Chondrocyte (in vitro differentiated cells): ENCODE data around the gene CLCN5. TPM values are rescaled to one million over a fixed set of nuclear protein-coding genes. Genes with fewer than 3 reads are reported as not detected.
A peak's percentile ranks its signal among the peaks of the same experiment; 100 is the strongest.

Source experiments
- DNase-seq: peaks from one replicate; pipeline ENCODE4 v3.0.0; 2021; ENCODE audit warnings: mixed read lengths, low spot score
- H3K27ac Mint-ChIP-seq: one replicate; pipeline ENCODE4 v1.8.0; 2021; ENCODE audit warnings: mild to moderate bottlenecking, moderate library complexity, mixed read lengths; ENCODE audit not compliant: unreplicated experiment
- H3K27me3 Mint-ChIP-seq: 2 replicates; pipeline ENCODE4 v1.8.0; 2021; ENCODE audit warnings: low read depth, mixed read lengths
- H3K36me3 Mint-ChIP-seq: 2 replicates; pipeline ENCODE4 v1.8.0; 2021; ENCODE audit warnings: low read depth, mixed read lengths
- H3K4me1 Mint-ChIP-seq: 2 replicates; pipeline ENCODE4 v1.8.0; 2021; ENCODE audit warnings: low read depth, mild to moderate bottlenecking, mixed read lengths
- H3K4me3 Mint-ChIP-seq: one replicate; pipeline ENCODE4 v1.8.0; 2021; ENCODE audit warnings: mild to moderate bottlenecking, moderate library complexity, mixed read lengths; ENCODE audit not compliant: unreplicated experiment
- H3K9me3 Mint-ChIP-seq: 2 replicates; pipeline ENCODE4 v1.8.0; 2021; ENCODE audit warnings: low read depth, mixed read lengths
- CTCF ChIP-seq: fragments of 200-600 bp; sonication (generic); IDR thresholded peaks from 2 replicates; pipeline ENCODE4 v1.5.0; 2021; ENCODE audit warnings: antibody characterized with exemption, mild to moderate bottlenecking, moderate library complexity
- total RNA-seq: library from RNA; stranded (reverse); gene quantifications from 3 replicates; pipeline ENCODE4 v1.2.1, GENCODE V29; 2021

The CLCN5 gene
- total RNA-seq, 1 donor from 2014 or later = 17.9 TPM

GRCh38 chrX:50100188-50100587 is 177.8 kb downstream of the CLCN5 start:
- no peak overlapping the region for H3K27ac Mint-ChIP-seq
- peak; percentile 70 for TF ChIP-seq CTCF
- DNase-seq = no peak
- H3K9me3 Mint-ChIP-seq = no peaks in the 10 kb centered on the region
- H3K27me3 Mint-ChIP-seq = no peaks in the 10 kb centered on the region
- H3K36me3 Mint-ChIP-seq = no peaks in the 10 kb centered on the region
- H3K4me3 Mint-ChIP-seq = no peak overlapping the region
- H3K4me1 Mint-ChIP-seq = no peaks in the 10 kb centered on the region

- H3K27ac Mint-ChIP-seq = no peak overlapping the region
- DNase-seq = no peak
- H3K9me3 Mint-ChIP-seq = peaks cover 2% of the 10 kb centered on the region
- no peaks in the 10 kb centered on the region for H3K4me1 Mint-ChIP-seq
- TF ChIP-seq CTCF = no peak
- no peak overlapping the region for H3K4me3 Mint-ChIP-seq
- H3K27me3 Mint-ChIP-seq = no peaks in the 10 kb centered on the region
- no peaks in the 10 kb centered on the region for H3K36me3 Mint-ChIP-seq
Measured at GRCh38 chrX:50103176-50103575, 180.8 kb downstream of the CLCN5 start.

- H3K36me3 Mint-ChIP-seq = no peaks in the 10 kb centered on the region
- H3K4me3 Mint-ChIP-seq = no peak overlapping the region
- no peaks in the 10 kb centered on the region for H3K4me1 Mint-ChIP-seq
- H3K27ac Mint-ChIP-seq = no peak overlapping the region
- no peaks in the 10 kb centered on the region for H3K27me3 Mint-ChIP-seq
- no peak for TF ChIP-seq CTCF
- DNase-seq = no peak
- H3K9me3 Mint-ChIP-seq = peaks cover 2% of the 10 kb centered on the region
Measured at GRCh38 chrX:50103866-50104566, 181.6 kb downstream of the CLCN5 start.

GRCh38 chrX:50106051-50106675 is 183.8 kb downstream of the CLCN5 start:
- peaks cover 2% of the 10 kb centered on the region for H3K9me3 Mint-ChIP-seq
- no peaks in the 10 kb centered on the region for H3K36me3 Mint-ChIP-seq
- no peaks in the 10 kb centered on the region for H3K4me1 Mint-ChIP-seq
- no peak for TF ChIP-seq CTCF
- no peaks in the 10 kb centered on the region for H3K27me3 Mint-ChIP-seq
- H3K27ac Mint-ChIP-seq = no peak overlapping the region
- no peak overlapping the region for H3K4me3 Mint-ChIP-seq
- no peak for DNase-seq

- no peaks in the 10 kb centered on the region for H3K27me3 Mint-ChIP-seq
- no peak for TF ChIP-seq CTCF
- H3K4me3 Mint-ChIP-seq = no peak overlapping the region
- H3K9me3 Mint-ChIP-seq = peaks cover 2% of the 10 kb centered on the region
- H3K4me1 Mint-ChIP-seq = no peaks in the 10 kb centered on the region
- no peak for DNase-seq
- H3K27ac Mint-ChIP-seq = no peak overlapping the region
- no peaks in the 10 kb centered on the region for H3K36me3 Mint-ChIP-seq
Measured at GRCh38 chrX:50107470-50107869, 185.1 kb downstream of the CLCN5 start.
